ENCODE data around the gene FAM217A. TPM values are rescaled to one million over a fixed set of nuclear protein-coding genes. Genes with fewer than 3 reads are reported as not detected.

The FAM217A gene
- total and polyA plus RNA-seq, 2 of the 13 experiments (the other 11 are each of a cell fraction or from before 2014, with no cell fraction given): not detected

DNA sequence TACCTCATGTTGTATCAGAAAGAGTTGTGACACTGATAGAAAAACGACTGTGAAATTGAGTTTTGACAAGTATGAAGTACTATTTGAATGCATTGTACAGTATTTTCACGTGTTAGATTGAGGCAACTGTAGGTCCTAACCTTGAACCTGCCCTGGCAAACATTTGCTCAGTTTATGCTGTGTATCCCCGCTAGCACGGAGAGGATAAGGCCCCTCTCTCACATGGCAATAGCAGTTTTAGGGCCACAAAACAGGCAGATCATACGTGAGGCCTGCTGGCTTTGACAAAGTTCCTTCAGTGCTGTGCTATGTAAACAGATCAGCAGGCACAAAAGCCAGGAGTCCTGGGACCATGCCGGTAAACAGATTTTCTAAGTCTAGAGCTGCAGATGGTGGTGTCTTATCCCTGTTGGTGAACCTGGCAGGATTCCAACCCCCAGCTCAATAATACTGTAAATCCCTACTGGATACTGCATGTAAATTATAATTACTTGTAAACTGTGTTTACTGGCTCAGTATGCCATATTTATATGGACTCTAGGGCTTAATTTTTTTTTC lies 23.8 kb upstream of the FAM217A start (continued):
- TF ChIP-seq CBX2 (IDR thresholded peaks at IDR 0.05; ENCODE audit: low read depth, low read length) (no peak), CBX2 (CRISPR knock-in tag; IDR thresholded peaks at IDR 0.05; ENCODE audit: low read depth) (no peak), GLI4 (CRISPR knock-in tag; IDR thresholded peaks at IDR 0.05; ENCODE audit: borderline replicate concordance) (no peak), CREM (IDR thresholded peaks at IDR 0.05) (peak; percentile 75), CREM (CRISPR knock-in tag; IDR thresholded peaks at IDR 0.05) (no peak), GFI1 (CRISPR knock-in tag; IDR thresholded peaks at IDR 0.05; ENCODE audit: borderline replicate concordance) (peak; percentile 87), MAF1 (CRISPR knock-in tag; IDR thresholded peaks at IDR 0.05; ENCODE audit: borderline replicate concordance) (no peak), TCF7L2 (IDR thresholded peaks at IDR 0.05; ENCODE audit: low read depth, low read length) (no peak), SALL1 (CRISPR knock-in tag; IDR thresholded peaks at IDR 0.05) (peak; percentile 100), EZH2 (conservative IDR thresholded peaks at IDR 0.05; ENCODE audit: low read depth, low read length) (no peak), GATAD1 (CRISPR knock-in tag; IDR thresholded peaks at IDR 0.05) (peak; percentile 79), ZNF772 (CRISPR knock-in tag; IDR thresholded peaks at IDR 0.05) (0 out of 2 replicates have a peak, but pooled peaks have one; percentile 35), ZNF761 (CRISPR knock-in tag; conservative IDR thresholded peaks at IDR 0.05) (peak; percentile 92; the same call in 1 of the 2 replicates), ZNF564 (CRISPR knock-in tag; IDR thresholded peaks at IDR 0.05) (peak; percentile 79; the same call in 1 of the 2 replicates), ZFP90 (CRISPR knock-in tag; IDR thresholded peaks at IDR 0.05; ENCODE audit: borderline replicate concordance) (no peak), ZNF180 (CRISPR knock-in tag; IDR thresholded peaks at IDR 0.05; ENCODE audit: borderline replicate concordance, low read depth) (no peak), HHEX (CRISPR knock-in tag; IDR thresholded peaks at IDR 0.05) (peak; percentile 85), GZF1 (CRISPR knock-in tag; IDR thresholded peaks at IDR 0.05) (peak; percentile 69; the same call in 1 of the 2 replicates), ZIK1 (CRISPR knock-in tag; IDR thresholded peaks at IDR 0.05; ENCODE audit: borderline replicate concordance, low read depth) (0 out of 2 replicates have a peak, but pooled peaks have one; percentile 78)
- TF ChIP-seq, protein P1, sequence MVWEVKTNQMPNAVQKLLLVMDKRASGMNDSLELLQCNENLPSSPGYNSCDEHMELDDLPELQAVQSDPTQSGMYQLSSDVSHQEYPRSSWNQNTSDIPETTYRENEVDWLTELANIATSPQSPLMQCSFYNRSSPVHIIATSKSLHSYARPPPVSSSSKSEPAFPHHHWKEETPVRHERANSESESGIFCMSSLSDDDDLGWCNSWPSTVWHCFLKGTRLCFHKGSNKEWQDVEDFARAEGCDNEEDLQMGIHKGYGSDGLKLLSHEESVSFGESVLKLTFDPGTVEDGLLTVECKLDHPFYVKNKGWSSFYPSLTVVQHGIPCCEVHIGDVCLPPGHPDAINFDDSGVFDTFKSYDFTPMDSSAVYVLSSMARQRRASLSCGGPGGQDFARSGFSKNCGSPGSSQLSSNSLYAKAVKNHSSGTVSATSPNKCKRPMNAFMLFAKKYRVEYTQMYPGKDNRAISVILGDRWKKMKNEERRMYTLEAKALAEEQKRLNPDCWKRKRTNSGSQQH (CRISPR knock-in tag; IDR thresholded peaks at IDR 0.05; ENCODE audit: low read depth): peak; percentile 82
- TF ChIP-seq, protein P2, sequence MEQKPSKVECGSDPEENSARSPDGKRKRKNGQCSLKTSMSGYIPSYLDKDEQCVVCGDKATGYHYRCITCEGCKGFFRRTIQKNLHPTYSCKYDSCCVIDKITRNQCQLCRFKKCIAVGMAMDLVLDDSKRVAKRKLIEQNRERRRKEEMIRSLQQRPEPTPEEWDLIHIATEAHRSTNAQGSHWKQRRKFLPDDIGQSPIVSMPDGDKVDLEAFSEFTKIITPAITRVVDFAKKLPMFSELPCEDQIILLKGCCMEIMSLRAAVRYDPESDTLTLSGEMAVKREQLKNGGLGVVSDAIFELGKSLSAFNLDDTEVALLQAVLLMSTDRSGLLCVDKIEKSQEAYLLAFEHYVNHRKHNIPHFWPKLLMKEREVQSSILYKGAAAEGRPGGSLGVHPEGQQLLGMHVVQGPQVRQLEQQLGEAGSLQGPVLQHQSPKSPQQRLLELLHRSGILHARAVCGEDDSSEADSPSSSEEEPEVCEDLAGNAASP (CRISPR knock-in tag; IDR thresholded peaks at IDR 0.05; ENCODE audit: borderline replicate concordance): peak; percentile 91
- TF ChIP-seq, protein P3, sequence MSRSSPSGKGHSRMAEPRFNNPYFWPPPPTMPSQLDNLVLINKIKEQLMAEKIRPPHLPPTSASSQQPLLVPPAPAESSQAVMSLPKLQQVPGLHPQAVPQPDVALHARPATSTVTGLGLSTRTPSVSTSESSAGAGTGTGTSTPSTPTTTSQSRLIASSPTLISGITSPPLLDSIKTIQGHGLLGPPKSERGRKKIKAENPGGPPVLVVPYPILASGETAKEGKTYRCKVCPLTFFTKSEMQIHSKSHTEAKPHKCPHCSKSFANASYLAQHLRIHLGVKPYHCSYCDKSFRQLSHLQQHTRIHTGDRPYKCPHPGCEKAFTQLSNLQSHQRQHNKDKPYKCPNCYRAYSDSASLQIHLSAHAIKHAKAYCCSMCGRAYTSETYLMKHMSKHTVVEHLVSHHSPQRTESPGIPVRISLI (CRISPR knock-in tag; IDR thresholded peaks at IDR 0.05; ENCODE audit: borderline replicate concordance): peak; percentile 86
- TF ChIP-seq, protein P4, sequence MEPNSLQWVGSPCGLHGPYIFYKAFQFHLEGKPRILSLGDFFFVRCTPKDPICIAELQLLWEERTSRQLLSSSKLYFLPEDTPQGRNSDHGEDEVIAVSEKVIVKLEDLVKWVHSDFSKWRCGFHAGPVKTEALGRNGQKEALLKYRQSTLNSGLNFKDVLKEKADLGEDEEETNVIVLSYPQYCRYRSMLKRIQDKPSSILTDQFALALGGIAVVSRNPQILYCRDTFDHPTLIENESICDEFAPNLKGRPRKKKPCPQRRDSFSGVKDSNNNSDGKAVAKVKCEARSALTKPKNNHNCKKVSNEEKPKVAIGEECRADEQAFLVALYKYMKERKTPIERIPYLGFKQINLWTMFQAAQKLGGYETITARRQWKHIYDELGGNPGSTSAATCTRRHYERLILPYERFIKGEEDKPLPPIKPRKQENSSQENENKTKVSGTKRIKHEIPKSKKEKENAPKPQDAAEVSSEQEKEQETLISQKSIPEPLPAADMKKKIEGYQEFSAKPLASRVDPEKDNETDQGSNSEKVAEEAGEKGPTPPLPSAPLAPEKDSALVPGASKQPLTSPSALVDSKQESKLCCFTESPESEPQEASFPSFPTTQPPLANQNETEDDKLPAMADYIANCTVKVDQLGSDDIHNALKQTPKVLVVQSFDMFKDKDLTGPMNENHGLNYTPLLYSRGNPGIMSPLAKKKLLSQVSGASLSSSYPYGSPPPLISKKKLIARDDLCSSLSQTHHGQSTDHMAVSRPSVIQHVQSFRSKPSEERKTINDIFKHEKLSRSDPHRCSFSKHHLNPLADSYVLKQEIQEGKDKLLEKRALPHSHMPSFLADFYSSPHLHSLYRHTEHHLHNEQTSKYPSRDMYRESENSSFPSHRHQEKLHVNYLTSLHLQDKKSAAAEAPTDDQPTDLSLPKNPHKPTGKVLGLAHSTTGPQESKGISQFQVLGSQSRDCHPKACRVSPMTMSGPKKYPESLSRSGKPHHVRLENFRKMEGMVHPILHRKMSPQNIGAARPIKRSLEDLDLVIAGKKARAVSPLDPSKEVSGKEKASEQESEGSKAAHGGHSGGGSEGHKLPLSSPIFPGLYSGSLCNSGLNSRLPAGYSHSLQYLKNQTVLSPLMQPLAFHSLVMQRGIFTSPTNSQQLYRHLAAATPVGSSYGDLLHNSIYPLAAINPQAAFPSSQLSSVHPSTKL (CRISPR knock-in tag; IDR thresholded peaks at IDR 0.05): peak; percentile 100

All from HepG2 (cell line).